Fibroblast of gingiva (primary cell): ENCODE measurements around the gene TSSC4.

Experiments used
- DNase-seq: peaks from one replicate; pipeline ENCODE4 v3.0.0-alpha.2; 2011; ENCODE audit warnings: low read depth

TSSC4 gene

DNA sequence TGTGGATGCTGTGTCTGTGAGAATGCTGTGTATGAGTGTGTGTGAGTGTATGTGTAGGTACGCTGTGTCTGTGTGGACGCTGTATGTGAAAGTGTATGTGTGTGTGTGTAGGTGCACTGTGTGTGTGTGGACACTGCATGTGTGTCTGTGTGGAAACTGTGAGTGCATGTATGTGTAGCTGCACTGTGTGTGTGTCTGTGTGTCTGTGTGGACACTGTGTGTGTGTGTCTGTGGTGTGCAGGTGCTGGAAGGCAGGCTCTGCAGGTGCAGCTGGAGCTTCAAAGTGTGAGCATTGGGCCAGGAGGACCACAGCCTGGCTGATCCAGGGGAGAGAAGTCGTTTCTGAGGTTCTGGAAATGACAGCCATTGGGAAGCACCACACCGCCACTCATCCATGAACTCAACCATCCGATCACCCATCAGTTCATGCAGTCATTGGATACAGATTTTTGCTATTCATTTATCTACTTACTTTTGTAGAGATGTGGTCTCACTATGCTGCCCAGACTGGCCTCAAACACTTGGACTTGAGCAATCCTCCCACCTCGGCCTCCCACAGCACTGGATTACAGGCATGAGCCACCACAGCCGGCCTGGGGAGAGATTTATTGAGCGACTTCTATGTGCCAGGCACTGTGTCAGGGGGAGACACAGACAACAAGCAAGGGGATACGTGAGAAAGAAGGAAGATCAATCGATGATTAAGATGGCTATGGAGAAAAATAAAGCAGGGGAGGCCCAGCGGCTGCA lies 34.1 kb downstream of the TSSC4 start:
- no peak for DNase-seq

DNA sequence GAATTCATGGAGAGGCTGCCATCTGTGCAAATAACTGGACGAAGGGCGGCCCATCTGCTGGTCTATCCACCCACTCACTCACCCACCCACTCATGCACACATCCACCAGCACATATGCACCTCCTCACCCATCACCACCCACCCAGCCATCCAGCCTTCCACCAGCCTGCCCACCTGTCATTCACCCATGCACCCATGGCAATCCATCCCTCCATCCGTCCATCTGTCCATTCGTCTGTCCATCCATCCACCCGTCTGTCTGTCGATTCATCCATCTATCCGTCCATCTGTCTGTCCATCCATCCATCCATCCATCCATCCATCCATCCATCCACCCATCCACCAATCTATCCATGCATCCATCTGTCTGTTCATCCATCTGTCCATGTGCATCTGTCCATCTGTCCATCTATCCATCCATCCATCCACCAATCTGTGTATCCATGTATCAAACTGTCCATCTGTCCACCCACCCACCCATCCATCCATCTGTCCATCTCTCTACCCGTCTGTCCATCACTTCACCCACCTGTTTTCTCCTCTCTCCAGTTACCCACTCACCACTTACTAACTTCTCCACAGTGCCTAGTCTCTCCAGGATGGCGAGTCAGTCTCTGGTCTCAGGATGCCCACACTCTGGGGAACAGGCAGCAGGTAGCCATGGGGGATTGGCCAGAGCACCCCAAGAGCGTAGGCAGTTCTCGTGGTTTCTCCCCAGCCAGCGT lies 34.9 kb downstream of the TSSC4 start:
- DNase-seq, result no peak

DNA sequence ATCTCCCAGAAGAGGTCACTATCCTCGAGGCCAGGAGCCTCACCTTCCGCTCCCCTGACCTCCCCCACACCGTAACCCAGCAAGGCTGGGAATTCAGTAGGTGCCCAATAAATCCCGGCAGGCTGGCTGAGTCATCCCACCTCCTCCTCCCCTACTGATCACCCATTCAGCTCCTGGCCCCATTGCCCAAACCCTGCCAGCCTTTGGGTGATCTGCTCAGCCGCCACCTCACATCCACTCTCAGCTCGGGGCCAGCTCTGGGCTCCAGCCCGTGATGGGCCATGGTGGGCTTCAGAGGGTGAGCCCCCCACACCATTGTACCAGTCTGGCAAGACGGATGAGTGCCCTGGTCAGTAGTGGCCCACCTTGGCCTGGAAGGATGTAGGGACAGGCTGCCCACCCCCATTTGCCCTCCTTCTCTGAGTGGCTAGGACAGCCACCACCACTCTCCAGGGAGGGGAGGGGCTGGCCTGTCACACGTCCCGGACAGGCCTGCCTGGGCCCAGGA lies 35.5 kb downstream of the TSSC4 start:
- no peak for DNase-seq

DNA sequence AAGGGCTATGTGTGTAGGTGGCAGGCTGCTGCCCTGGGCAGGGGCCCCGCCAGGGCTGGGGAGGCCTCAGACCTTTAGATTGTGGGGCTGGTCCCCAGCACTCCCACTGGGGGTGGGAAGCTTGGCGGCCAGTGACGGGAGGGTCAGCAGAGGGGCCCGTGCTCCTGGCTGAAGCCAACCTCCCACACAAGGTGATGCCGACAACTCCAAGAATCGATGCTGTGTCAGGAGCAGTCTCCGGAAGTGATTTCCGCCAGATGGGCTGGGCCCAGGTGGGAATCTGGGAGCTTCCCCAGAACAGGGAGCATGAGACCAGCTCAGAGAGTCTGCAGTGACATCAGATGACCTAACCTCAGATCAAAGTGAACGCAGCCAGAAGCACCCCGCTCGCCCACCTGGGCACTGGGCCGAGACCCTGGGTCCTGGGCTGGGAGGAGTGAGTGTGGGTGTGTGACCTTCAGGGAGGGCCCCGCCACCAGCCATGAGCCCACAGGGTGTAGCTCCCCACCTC lies 36.0 kb downstream of the TSSC4 start:
- DNase-seq, result no peak

DNA sequence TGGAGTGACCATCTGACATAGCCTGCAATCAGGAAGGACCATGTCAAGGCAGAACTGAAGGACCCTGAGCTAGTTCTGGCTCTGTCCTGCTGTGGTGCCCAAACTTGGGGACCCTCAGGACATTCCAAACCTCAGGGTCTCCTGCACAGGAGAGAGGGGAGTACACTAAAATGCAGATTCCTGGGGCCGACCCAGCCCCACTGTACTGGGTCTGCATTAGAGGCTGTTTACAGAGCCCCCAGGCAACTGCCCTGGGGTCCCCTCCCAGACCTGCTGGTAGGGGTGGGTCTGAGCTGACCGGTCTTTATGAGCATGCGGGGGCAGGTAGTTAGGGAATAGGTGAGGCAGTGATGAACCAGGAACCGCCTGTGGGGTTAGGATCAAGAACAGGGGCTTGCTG lies 37.0 kb downstream of the TSSC4 start:
- DNase-seq, result no peak

DNA sequence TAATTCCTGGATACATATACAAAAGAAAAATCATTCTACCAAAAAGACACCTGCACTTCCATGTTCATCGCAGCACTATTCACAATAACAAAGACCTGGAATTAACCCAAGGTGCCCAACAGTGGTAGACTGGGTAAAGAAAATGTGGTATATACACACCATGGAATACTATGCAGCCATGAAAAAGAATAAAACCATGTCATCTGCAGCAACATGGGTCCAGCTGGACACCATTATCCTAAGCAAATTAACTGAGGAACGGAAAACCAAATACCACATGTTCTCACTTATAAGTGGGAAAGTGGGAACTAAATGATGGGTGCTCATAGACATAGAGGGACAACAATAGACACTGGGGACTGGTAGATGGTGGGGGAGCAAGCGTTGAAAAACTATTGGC lies 39.3 kb downstream of the TSSC4 start:
- no peak for DNase-seq

DNA sequence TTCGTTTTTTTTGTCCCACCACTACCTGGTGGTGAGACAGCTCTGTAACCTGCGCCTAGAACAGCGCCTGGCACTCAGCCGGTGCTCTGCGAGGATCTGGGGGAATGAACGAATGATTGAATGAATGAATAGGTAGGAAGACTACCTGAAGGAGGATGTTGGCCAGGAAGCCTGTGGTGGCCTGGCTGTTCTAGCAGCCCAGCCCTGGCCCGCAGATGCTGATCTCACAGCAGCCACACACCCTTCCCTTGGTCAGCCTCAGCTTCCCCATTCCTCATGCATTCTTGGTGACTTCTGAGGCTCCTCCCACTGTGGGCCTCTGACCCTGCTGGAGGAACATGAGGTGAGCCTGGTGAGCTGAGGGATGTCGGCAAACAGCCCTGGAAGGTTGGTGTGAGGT lies 40.1 kb downstream of the TSSC4 start:
- no peak for DNase-seq

DNA sequence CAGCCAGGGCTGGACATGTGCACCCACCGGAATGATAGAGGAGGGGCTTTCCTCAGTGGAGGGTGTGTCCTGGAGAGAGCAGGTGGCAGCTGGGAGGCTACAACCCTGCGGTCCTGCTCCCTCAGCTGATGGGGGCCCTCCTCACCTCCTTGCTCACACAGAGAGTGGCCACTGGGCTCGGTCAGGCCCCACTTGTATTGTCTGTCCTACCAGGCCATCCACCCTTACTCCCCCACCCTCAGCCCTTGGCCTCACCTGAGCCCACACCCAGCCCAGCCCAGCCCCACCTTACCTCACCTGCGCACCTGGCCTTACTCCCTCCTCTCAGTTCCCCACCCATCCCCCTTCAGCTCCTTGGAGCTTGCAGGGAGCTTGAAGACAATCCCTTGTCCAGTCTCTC lies 40.6 kb downstream of the TSSC4 start:
- DNase-seq, result no peak

DNA sequence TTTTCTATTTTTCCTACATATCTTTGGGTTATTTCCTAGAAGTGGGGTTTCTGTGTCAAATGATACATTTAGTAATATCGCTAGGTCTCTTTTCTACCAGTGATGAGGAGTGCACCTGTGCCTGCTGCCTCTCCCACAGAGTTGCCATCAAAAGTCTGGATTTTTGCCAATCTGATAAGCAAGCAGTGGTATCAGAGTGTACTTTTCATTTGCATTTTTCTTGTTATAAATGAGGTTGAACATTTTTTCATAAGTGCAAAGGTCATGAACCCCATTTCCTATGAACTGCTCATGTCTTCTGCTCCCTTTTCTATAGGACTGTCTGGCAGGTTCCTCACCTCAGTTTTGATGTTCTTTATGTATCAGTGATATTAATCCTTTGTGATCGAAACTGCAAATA lies 42.0 kb downstream of the TSSC4 start:
- no peak for DNase-seq

DNA sequence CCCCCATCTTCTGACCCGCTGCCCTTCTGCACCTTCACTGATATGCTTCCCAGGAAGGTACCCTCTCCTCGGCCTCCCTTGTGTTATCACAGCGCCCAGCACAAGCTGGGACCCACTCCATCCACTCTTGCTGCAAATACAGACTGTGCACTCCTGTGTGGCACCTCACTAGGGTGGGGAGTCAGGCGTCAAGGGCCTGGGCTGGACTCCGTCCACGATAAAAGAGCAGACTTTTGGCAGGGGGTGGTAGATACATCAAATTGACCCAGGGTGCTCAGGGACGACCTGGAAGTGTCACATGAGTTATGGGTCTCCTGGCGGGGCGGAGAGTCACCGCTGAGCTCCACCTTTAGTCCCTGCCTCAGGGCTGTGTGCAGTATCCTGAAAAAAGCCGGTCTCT lies 42.9 kb downstream of the TSSC4 start:
- DNase-seq, result no peak

DNA sequence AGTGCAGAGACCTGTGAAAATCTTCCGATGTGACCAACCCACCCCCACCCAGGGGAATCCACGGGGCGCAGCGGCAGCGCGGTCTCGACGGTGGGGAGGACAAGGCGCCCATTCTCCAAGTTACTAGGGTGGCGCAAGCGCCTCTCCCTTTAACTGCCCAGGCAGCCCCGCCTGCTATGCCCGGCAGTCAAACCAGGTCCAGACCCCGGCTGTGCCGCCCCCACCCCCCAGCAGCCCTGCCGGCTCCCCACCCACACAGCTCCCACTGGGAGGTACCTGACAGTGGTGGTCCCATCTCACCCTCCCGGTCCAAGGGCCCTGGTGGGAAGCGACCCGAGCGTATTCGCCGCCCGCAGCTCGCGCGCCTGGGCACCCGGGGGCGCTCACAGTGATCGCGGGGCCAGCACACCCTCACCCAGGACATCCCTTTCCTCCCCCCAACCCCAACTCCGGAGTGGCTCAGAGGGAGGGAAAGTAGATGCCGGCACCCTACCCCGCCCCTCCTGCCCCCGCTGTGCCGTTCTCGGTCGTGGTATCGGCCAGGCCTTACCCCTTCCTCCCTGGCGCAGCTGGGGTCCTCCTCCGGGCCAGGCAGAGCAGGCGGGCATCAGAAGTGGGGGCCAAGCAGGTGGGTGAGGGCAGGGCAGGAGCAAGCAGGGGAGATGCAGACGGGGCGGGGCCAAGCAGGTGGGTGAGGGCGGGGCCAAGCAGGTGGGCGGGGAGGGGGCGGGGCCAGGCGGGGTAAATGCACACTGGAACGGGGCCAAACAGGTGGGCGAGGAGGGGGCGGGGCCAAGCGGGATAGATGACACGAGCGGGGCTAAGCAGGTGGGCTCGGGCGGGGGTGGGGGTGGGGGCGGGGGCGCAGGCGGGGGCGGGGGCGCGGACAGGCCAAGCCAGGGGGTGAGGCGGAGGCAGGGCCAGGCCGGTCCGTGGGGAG lies 43.6 kb downstream of the TSSC4 start, which contains the start of gene TRPM5:
TSS of gene TRPM5 (minus strand) at position 634 of the 940 bp plus-strand sequence. CDS start 21,478 bp downstream, outside the sequence.
- no peak for DNase-seq

DNA sequence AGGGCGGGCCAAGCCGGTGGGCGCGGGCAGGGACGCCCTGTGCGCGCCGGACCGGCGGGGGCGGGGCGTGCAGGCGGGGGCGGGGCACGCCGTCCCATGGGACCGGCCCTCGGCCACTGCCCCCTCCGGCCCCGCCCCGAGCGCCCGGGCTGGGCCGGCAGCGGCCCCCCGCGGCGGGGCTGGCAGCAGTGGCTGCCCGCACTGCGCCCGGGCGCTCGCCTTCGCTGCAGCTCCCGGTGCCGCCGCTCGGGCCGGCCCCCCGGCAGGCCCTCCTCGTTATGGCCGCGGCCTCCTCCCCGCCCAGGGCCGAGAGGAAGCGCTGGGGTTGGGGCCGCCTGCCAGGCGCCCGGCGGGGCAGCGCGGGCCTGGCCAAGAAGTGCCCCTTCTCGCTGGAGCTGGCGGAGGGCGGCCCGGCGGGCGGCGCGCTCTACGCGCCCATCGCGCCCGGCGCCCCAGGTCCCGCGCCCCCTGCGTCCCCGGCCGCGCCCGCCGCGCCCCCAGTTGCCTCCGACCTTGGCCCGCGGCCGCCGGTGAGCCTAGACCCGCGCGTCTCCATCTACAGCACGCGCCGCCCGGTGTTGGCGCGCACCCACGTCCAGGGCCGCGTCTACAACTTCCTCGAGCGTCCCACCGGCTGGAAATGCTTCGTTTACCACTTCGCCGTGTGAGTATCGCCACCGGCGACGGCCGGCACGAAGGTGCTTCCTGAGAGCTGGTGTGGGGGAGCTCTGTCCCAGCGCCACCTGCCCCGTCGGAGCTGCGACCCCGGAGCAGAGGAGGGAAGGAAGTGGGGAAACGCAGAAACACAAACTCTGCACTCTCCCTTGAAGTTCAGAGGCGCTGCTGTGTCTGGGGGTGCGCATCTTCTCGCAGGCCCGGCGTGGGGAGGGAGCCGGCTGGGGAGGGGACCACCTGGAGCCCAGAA lies 44.5 kb downstream of the TSSC4 start, which contains the start of gene KCNQ1:
TSS of gene KCNQ1 (plus strand) at position 188 of the 925 bp plus-strand sequence. CDS start at position 279, 91 bp downstream.
- no peak for DNase-seq

DNA sequence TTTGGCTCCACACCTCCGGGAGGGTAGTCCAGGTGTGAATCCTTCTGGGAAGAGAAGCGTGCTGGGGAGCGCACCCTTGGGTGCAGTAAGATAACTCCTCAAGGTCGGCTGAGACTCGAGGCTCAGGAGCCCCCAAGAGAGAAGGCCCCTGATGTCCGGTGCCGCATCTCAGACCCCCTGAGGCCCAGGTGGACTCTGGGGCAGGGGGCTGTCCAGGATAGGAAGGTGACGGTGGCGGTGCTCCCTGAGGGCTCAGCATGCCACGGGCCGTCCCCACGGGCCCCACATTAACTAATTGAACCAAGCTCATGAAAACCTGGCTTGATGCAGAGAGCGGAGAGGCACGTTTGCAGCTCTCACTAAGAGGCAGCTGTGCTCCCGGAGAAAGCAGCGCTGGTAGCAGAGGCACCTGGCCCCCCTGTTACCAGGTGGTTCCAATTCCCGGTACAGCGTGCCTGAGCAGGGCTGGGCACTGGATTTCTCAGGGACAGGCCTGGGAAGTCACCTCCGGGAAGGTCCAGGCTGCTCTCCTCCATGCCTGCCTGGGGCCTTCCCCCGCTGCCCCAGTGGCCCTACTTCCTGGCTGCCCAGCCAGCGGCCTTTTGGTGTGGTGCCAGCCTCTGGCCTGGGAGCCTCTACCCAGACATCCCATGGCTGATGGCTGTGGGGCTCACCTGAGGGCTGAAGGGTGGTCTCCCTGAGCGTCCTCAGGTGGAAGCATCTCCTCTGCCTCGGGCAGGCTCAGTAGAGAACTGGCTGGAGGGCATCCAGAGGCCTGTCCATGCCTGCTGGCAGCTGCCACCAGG lies 45.4 kb downstream of the TSSC4 start:
- DNase-seq, result no peak

DNA sequence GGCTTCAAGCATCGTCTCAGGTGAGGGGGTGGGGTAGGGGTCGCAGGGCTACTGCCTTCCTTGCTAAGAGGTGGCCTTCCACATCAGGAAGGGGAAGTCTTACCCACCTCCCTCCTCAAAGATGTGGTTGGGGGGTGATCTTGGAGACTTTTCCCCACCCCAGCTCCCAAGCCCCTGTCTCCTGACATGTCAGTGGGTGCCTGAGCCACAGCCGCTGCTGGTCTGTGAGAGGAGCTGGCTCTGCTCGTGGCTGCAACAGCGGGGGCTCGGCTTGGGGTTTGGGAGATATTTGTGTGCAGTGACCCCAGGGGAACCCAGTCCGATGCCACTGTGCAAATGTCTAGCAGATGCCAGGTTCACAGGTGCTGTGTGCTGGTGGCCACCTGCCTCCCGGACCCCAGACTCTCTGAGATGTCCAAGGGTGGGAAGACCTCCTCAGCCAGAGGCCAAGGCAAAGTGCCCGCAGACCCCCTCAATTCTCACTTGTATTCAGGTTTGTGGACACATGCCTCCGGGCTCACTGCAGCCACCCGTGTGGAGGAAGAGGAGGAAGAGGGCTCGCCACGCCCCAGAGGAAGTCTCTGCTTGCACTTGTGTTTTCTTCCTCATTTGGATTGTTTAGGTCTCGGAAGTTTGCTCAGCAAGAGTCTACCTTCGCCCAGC lies 46.2 kb downstream of the TSSC4 start:
- no peak for DNase-seq

DNA sequence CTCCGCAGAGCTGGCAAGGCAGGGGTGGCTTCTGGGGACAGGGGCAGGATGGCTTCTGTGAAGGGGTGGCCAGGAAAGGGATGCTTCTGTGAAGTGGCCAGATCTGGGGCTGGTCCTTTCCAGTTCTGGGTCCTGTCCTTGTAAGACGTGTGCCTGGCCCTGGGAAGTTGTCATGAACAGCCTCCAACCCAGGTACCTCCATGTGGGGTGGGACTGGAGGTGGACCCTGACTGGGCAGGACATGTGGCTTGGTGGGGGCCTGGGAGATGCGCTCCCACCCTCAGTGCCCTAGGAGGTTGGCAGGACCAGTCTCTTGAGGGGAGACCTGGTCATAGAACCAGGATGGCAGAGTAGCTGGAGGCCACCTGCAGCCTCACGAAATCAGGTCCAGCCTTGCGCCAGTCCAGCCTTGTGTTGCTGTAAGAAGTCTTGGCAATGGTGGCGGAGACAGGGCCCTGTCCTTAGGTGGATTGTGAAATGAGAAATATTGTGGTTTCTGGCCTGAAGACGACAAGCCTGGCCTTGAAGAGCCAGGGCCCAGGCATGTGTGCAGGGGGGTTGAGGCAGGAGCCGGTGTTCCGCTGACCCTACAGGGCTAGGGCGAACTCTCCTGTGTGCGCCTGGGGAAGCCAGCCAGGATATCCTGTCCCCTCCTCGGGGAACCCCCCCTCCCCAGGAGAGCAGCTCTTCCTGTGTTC lies 46.9 kb downstream of the TSSC4 start:
- no peak for DNase-seq

DNA sequence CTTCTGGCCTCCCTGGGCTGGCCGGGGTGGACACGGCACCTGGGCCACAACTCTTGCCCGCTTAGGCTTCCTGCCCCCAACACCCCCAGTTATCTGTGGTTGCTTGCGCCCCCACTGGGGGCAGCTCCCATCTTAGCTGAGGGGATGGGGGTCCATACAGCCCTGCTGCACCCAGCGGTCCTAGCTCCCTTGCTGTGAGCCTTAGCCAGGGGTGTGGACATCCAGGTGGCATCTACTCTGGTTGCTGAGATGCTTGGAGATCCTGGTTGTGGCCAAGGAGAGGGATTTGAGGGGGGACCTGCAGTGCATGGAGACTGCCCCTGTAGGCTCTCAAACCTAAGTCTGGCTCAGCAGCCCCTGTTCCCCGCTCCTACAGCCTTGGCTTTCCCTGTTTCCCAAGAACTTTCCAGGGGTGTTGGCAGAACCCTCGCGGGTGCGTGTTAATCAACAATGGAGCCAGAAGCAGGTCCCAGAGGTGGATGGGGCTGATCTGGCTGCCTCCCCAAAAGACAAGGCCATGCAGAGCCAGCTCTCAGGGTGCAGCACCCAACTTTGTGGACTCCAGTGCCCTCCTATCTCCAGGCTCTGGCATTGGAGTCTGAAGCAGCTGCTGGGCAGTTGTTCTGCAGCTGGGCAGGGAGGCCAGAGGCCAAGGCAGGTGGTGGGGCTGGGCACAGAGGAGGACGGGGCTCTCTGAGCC lies 47.6 kb downstream of the TSSC4 start:
- no peak for DNase-seq

DNA sequence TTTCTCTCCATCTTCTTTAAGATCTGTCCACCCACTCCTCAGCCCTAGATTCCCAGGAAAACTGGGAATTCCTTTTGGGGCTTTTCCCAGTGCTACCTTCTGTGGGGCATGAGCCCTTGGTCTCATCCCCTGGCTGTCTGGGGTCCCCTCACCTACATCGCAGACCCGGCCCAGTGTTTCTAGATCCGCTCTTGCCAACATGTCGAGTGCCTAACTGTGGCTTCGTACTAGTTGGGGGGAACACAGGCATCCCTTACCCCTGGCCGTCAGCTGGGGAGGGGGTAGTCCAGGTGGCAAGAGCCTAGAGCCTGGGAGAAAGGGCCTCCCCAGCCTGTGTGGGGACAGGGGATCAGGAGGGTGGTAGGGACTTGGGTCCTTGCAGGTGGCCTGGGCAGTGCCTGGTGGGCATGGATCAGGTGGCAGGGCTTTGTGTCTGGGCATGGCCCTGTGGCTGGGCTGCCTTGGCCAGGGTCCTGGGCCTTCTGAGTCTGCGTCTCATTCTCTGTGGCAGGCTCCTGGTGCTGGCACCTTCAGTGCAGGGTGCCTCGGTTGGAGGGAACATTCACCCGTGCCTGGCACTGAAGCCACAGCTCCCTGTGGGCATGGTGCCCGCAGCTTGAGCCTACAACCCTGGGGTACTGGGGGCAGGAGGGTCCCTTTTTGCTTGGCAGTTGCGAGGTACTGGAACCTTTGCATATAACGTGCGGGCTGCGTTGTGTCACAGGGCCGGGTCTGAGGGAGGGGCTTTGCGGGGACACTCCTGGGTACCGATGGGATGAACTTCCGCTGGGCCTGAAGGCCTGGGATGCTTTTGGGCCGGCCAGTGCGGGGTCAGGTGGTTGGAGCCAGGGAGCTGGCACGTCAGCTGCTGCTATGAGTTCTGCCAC lies 48.4 kb downstream of the TSSC4 start:
- no peak for DNase-seq
